GM23338 (cell line): ENCODE results near the gene ABCB6. TPM values are rescaled to one million over a fixed set of nuclear protein-coding genes. Genes with fewer than 3 reads are reported as not detected.

Experiments used
- ATAC-seq: fragments of 200-7000 bp; cut with Tn5 transposase; 3 replicates; pipeline ENCODE4 v1.9.1; 2020
- DNase-seq: peaks from one replicate; pipeline ENCODE4 v3.0.0-alpha.2; 2015; ENCODE audit warnings: low spot score
- H2AFZ ChIP-seq: fragments of 200-600 bp; sonication (generic); 2 replicates; pipeline ENCODE4 v1.8.0; 2016; ENCODE audit warnings: antibody characterized with exemption, mild to moderate bottlenecking, moderate library complexity
- H3F3A ChIP-seq: fragments of 200-600 bp; sonication (generic); replicated peaks from 2 replicates; pipeline ENCODE4 v1.8.0; 2017; ENCODE audit warnings: antibody characterized with exemption, mixed run types, low read depth
- H3K27ac ChIP-seq: fragments of 200-600 bp; sonication (generic); 2 replicates; pipeline ENCODE4 v1.6.1; 2016; ENCODE audit warnings: low read depth
- H3K27me3 ChIP-seq: fragments of 200-600 bp; sonication (generic); 2 replicates; pipeline ENCODE4 v1.8.0; 2016; ENCODE audit warnings: mild to moderate bottlenecking, mixed run types, moderate library complexity; ENCODE audit not compliant: insufficient read depth
- H3K36me3 ChIP-seq: fragments of 200-600 bp; sonication (generic); 2 replicates; pipeline ENCODE4 v1.8.0; 2016; ENCODE audit warnings: mild to moderate bottlenecking; ENCODE audit not compliant: insufficient read depth
- H3K4me1 ChIP-seq: fragments of 200-600 bp; sonication (generic); 2 replicates; pipeline ENCODE4 v1.8.0; 2016; ENCODE audit warnings: mild to moderate bottlenecking, moderate library complexity; ENCODE audit not compliant: insufficient read depth
- H3K4me2 ChIP-seq: fragments of 200-600 bp; sonication (generic); 2 replicates; pipeline ENCODE4 v1.7.1; 2017; ENCODE audit warnings: mixed run types
- H3K4me3 ChIP-seq: fragments of 200-600 bp; sonication (generic); 2 replicates; pipeline ENCODE4 v1.6.1; 2016; ENCODE audit warnings: mixed run types
- H3K79me2 ChIP-seq: fragments of 200-600 bp; sonication (generic); replicated peaks from 2 replicates; pipeline ENCODE4 v1.8.0; 2017; ENCODE audit warnings: mild to moderate bottlenecking; ENCODE audit not compliant: insufficient read depth
- H3K9me2 ChIP-seq: fragments of 200-600 bp; sonication (generic); 2 replicates; pipeline ENCODE4 v1.8.0; 2017; ENCODE audit not compliant: insufficient read depth
- H4K20me1 ChIP-seq: fragments of 200-600 bp; sonication (generic); replicated peaks from 2 replicates; pipeline ENCODE4 v1.8.0; 2017; ENCODE audit warnings: mild to moderate bottlenecking; ENCODE audit not compliant: insufficient read depth
- H3K27ac Mint-ChIP-seq: 2 replicates; pipeline ENCODE4 v1.8.0; 2020; ENCODE audit warnings: inconsistent platforms, mild to moderate bottlenecking, moderate library complexity, mixed read lengths
- H3K27me3 Mint-ChIP-seq: 3 replicates; pipeline ENCODE4 v1.8.0; 2022; ENCODE audit warnings: low read depth, mild to moderate bottlenecking, moderate library complexity, mixed read lengths, inconsistent platforms; ENCODE audit not compliant: insufficient read depth, poor library complexity
- H3K36me3 Mint-ChIP-seq: 3 replicates; pipeline ENCODE4 v1.8.0; 2021; ENCODE audit warnings: low read depth, mild to moderate bottlenecking, inconsistent platforms, moderate library complexity, mixed read lengths
- H3K4me1 Mint-ChIP-seq: 3 replicates; pipeline ENCODE4 v1.8.0; 2020; ENCODE audit warnings: mild to moderate bottlenecking, inconsistent platforms, mixed read lengths
- H3K4me3 Mint-ChIP-seq: 3 replicates; pipeline ENCODE4 v1.8.0; 2021; ENCODE audit warnings: moderate library complexity, mild to moderate bottlenecking, inconsistent platforms, mixed read lengths
- H3K9me3 Mint-ChIP-seq: 3 replicates; pipeline ENCODE4 v1.8.0; 2020; ENCODE audit warnings: moderate library complexity, mild to moderate bottlenecking, inconsistent platforms, mixed read lengths
- CREB1 ChIP-seq: fragments of 250-450 bp; sonication (Bioruptor Pico); IDR thresholded peaks from 2 replicates; pipeline ENCODE4 v1.5.0; 2020; ENCODE audit warnings: low read depth, mild to moderate bottlenecking, moderate library complexity
- CTCF ChIP-seq, 2 experiments: fragments of 200-600 bp in 1 of 2; sonication (generic) in 1 of 2; conservative IDR thresholded peaks; 2 replicates each; pipeline versions ENCODE4 v1.5.1 to v1.6.1; 2016 to 2017; ENCODE audit warnings: antibody characterized with exemption in 2 of 2, low read depth in 2 of 2, mild to moderate bottlenecking in 2 of 2, moderate library complexity in 1 of 2
- ETS1 ChIP-seq: IDR thresholded peaks from 2 replicates; pipeline ENCODE4 v1.6.1; 2016; ENCODE audit warnings: antibody characterized with exemption
- EZH2 ChIP-seq: fragments of 200-600 bp; sonication (generic); IDR thresholded peaks from one replicate; pipeline ENCODE4 v1.8.0; 2017; ENCODE audit warnings: antibody characterized with exemption, mild to moderate bottlenecking, low read depth; ENCODE audit not compliant: unreplicated experiment
- JUNB ChIP-seq: IDR thresholded peaks from one replicate; pipeline ENCODE4 v1.6.1; 2016; ENCODE audit warnings: antibody characterized with exemption; ENCODE audit not compliant: unreplicated experiment
- POLR2AphosphoS5 ChIP-seq: IDR thresholded peaks from 2 replicates; pipeline ENCODE4 v1.6.1; 2016; ENCODE audit warnings: antibody characterized with exemption, low read depth
- REST ChIP-seq: IDR thresholded peaks from one replicate; pipeline ENCODE4 v1.6.1; 2018; ENCODE audit warnings: antibody characterized with exemption; ENCODE audit not compliant: unreplicated experiment
- STAT1 ChIP-seq: IDR thresholded peaks from one replicate; pipeline ENCODE4 v1.6.1; 2016; ENCODE audit warnings: antibody characterized with exemption; ENCODE audit not compliant: unreplicated experiment
- ZNF331 ChIP-seq: fragments of 250-450 bp; sonication (Bioruptor Pico); IDR thresholded peaks from 2 replicates; pipeline ENCODE4 v1.5.0; 2020; ENCODE audit warnings: low read depth, mild to moderate bottlenecking, moderate library complexity
- ZNF462 ChIP-seq: fragments of 250-450 bp; sonication (Bioruptor Pico); IDR thresholded peaks from 2 replicates; pipeline ENCODE4 v1.5.0; 2020; ENCODE audit warnings: mild to moderate bottlenecking, moderate library complexity
- polyA plus RNA-seq: library from polyadenylated mRNA; unstranded; fragments of >200 nt; fragmentation: Nextera tagmentation; extraction: Ambion mirVana; gene quantifications from 2 replicates; pipeline ENCODE4 v1.2.1, GENCODE V29; 2016
- total RNA-seq: library from RNA; depleted of rRNA; stranded (reverse); fragments of >200 nt; shearing (Covaris generic); gene quantifications from 2 replicates; pipeline ENCODE4 v1.2.3, GENCODE V29; 2014

Gene ABCB6
- total and polyA plus RNA-seq, 2 experiments from 2014 or later = 26.2 to 35.1 TPM

GRCh38 chr2:219220652-219221402 lies 2.1 kb upstream of the ABCB6 start:
- Histone ChIP-seq H3K4me3 (no peak overlapping the region), H3K9me2 (no peaks in the 10 kb centered on the region), H3F3A (peaks cover 9% of the 10 kb centered on the region; the same call in 1 of the 2 replicates), H3K27me3 (no peaks in the 10 kb centered on the region), H3K4me1 (peaks cover 17% of the 10 kb centered on the region), H3K36me3 (peaks cover 5% of the 10 kb centered on the region; the same call in 1 of the 2 replicates), H3K27ac (no peak overlapping the region), H2AFZ (no peak overlapping the region), H3K79me2 (no peaks in the 10 kb centered on the region), H3K4me2 (no peak overlapping the region), H4K20me1 (no peaks in the 10 kb centered on the region; the same call in 1 of the 2 replicates)
- no peak for DNase-seq
- Mint-ChIP-seq H3K4me3 (no peak overlapping the region), H3K36me3 (peaks cover 50% of the 10 kb centered on the region), H3K9me3 (no peaks in the 10 kb centered on the region), H3K27ac (no peak overlapping the region), H3K27me3 (peaks cover 15% of the 10 kb centered on the region), H3K4me1 (peaks cover 21% of the 10 kb centered on the region)
- ATAC-seq = no peak
- TF ChIP-seq CTCF (conservative IDR thresholded peaks at IDR 0.05; ENCODE audit: low read depth in 2 of 2) (no peak), ETS1 (no peak), ZNF331 (no peak), ZNF462 (CRISPR knock-in tag) (no peak), REST (no peak), CREB1 (CRISPR knock-in tag) (no peak), STAT1 (no peak), POLR2AphosphoS5 (no peak), EZH2 (no peak), JUNB (no peak)
